ENCODE results near the gene LIME1. TPM values are rescaled to one million over a fixed set of nuclear protein-coding genes. Genes with fewer than 3 reads are reported as not detected.

LIME1 gene
- total and polyA plus RNA-seq, 8 donors = 2.6 to 46.6 (median 3.5) TPM

GRCh38 chr20:63752411-63753101 lies 16.1 kb downstream of the LIME1 start:
- intact Hi-C loops (cut with DNase I) = no loop called here
- Histone ChIP-seq H3K9me3 (no peaks in the 10 kb centered on the region), H3K4me3 (no peak overlapping the region), H3K27ac (no peak overlapping the region), H3K27me3 (no peaks in the 10 kb centered on the region), H3K36me3 (no peaks in the 10 kb centered on the region), H3K4me1 (no peaks in the 10 kb centered on the region)
- FAIRE-seq = no peak
- 91 to 93% methylated on average over 48 to 50 of the region's 50 CpGs for WGBS, 2 donors
- TF ChIP-seq, protein P1, sequence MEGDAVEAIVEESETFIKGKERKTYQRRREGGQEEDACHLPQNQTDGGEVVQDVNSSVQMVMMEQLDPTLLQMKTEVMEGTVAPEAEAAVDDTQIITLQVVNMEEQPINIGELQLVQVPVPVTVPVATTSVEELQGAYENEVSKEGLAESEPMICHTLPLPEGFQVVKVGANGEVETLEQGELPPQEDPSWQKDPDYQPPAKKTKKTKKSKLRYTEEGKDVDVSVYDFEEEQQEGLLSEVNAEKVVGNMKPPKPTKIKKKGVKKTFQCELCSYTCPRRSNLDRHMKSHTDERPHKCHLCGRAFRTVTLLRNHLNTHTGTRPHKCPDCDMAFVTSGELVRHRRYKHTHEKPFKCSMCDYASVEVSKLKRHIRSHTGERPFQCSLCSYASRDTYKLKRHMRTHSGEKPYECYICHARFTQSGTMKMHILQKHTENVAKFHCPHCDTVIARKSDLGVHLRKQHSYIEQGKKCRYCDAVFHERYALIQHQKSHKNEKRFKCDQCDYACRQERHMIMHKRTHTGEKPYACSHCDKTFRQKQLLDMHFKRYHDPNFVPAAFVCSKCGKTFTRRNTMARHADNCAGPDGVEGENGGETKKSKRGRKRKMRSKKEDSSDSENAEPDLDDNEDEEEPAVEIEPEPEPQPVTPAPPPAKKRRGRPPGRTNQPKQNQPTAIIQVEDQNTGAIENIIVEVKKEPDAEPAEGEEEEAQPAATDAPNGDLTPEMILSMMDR (IDR thresholded peaks at IDR 0.05) = no peak
- DNase-seq = peak in 1 of 6 donors; percentile 57
- ATAC-seq = no peak

- TF ChIP-seq, protein P1 (IDR thresholded peaks at IDR 0.05) = no peak
- intact Hi-C loops (cut with DNase I) = no loop called here
- Histone ChIP-seq H3K4me3 (no peak overlapping the region), H3K27me3 (no peaks in the 10 kb centered on the region), H3K4me1 (no peaks in the 10 kb centered on the region), H3K9me3 (no peaks in the 10 kb centered on the region), H3K36me3 (no peaks in the 10 kb centered on the region), H3K27ac (no peak overlapping the region)
- WGBS, 2 donors = 88 to 90% methylated on average over 13 of the region's 13 CpGs
- ATAC-seq = no peak
- no peak for FAIRE-seq
- DNase-seq = peak in 1 of 6 donors; percentile 12
Measured at GRCh38 chr20:63753381-63753780, 16.9 kb downstream of the LIME1 start.

DNA sequence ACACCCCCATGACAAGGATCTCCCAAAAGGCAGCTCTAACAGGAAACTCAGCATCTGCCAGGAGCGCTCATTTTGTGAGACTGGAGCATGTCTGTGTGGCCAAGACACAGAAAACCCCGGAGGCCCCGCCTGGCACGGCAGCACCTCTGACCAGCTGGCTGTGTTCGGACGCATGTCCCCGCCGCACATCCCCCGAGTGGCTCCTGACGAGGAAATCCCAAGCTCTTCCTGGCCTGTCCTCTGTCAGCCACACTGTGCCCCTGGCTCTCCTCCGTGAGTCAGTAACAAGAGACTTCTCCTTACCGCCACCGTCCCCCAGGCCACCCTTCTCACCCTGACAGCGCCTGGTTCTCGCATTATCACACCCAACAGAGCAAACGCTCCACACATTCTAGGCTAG lies 17.5 kb downstream of the LIME1 start:
- FAIRE-seq = no peak
- intact Hi-C loops (cut with DNase I) = no loop called here
- H3K4me3 ChIP-seq = no peak overlapping the region

DNA sequence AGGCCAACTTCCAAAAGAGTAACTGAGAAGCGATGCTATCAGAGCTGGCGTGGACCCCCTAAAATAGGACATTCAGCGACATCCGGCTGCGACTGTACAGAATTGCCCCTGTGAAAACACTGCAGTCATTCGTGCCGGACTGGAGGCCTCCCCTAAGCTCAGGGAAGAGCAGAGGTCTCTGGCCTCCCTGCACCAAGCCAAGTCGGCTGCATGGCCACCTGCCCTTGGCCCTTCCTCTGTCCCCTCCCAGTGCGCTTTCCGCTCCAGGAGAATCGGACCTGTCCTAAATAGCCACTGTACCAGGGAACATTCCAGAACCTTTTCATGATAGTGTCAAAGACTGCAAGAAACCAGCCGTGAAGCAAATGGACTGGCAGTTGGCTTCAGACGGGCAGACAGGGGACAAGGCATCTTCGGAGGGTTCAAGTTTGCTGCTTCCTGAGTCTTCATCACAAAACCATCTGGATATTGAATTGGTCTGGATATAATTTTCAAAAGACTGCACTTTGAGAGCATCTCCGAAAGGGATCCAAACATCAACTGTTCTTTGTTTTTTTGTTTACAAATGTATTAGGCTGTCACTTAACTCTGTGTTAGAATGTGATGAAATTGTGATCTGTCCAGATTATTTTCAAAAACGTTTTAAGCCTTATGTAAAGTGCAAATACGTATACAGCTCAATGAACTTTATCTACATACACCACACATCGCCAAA lies 19.6 kb downstream of the LIME1 start:
- intact Hi-C loops (cut with DNase I) = no loop called here
- no peak for FAIRE-seq

More for the DNA sequence above, 17.5 kb downstream of the LIME1 start:
- no peaks in the 10 kb centered on the region for H3K9me3 ChIP-seq
- no peaks in the 10 kb centered on the region for H3K36me3 ChIP-seq
- 80 to 86% methylated on average over 16 of the region's 16 CpGs for WGBS, 2 donors
- H3K27me3 ChIP-seq = no peaks in the 10 kb centered on the region
- ATAC-seq = no peak
- TF ChIP-seq, protein P1 (IDR thresholded peaks at IDR 0.05) = no peak
- H3K27ac ChIP-seq = no peak overlapping the region
- H3K4me1 ChIP-seq = no peaks in the 10 kb centered on the region
- DNase-seq = peak in 1 of 6 donors; percentile 12

More for the DNA sequence above, 19.6 kb downstream of the LIME1 start:
- H3K27ac ChIP-seq = no peak overlapping the region
- WGBS, 2 donors = 78 to 79% methylated on average over 18 of the region's 18 CpGs
- H3K4me3 ChIP-seq = no peak overlapping the region
- TF ChIP-seq, protein P1 (IDR thresholded peaks at IDR 0.05) = no peak
- no peak for ATAC-seq
- no peaks in the 10 kb centered on the region for H3K4me1 ChIP-seq
- peak in 2 of 6 donors; percentile 12 to 34 for DNase-seq
- no peaks in the 10 kb centered on the region for H3K27me3 ChIP-seq
- H3K9me3 ChIP-seq = no peaks in the 10 kb centered on the region
- no peaks in the 10 kb centered on the region for H3K36me3 ChIP-seq
